HG03439 (cell line): ENCODE measurements around the gene NPVF.

Experiments used
- ATAC-seq: cut with Tn5 transposase; IDR thresholded peaks from one replicate; pipeline ENCODE4 v1.9.1; 2021; ENCODE audit warnings: mild to moderate bottlenecking, moderate library complexity; ENCODE audit not compliant: unreplicated experiment

The NPVF gene

DNA sequence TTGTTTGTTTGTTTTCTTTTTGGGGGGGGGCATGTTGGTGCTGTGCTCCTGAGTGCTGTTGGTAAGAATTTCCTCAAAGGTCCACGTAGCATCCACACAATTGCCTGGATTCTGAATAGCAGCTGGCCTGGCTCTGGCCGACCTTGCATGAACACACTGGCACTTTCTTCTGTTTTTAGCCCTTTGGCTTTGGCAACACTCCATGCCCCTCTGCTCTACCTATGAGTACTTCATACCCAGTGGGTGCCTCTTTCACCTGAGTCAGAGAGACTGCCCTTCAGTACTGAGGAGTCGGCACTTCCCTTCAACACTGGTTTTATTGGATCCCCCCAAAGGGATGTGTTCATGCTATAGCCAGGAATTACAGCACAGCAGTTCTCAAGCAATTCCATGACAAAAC is 7.2 kb upstream of the NPVF start:
- no peak for ATAC-seq

DNA sequence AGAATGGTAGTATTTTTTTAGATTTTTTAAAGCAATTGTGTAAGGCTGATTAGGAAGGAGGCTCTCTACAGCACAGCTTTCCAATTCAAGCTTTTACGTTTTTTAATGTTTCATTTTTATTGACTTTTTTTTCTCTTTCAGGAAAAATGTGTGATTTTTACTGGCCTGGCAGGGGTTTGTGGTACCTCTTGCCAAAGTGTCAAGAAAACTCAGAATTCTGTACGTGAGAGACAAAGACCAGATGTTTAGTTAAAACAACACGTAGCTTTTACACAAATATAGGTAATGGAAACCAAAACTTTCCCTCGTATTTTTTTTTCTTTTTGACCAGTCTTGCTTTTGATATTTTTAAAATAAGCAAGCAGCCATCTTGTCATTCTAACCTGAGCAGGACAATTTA is 6.0 kb upstream of the NPVF start:
- ATAC-seq, result no peak

DNA sequence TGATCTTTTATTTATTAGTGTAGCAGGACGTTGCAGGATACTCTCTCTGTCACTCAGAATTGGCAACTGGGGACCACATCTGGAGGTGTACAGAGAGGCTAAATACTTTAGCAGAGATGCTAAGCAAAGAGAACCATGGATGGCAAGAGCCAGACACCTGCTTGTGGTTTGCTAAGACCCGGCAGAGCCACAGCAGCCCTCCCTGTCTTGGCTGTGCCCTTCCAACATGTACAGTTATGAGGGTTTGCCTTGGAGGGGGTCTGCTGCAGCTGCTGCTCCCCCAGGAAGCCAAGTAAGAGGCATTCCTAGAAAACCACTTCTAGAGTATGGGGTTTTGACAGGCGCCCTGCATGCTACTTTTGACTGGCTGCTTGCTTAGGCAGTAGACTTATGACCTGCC is 5.1 kb downstream of the NPVF start:
- no peak for ATAC-seq

DNA sequence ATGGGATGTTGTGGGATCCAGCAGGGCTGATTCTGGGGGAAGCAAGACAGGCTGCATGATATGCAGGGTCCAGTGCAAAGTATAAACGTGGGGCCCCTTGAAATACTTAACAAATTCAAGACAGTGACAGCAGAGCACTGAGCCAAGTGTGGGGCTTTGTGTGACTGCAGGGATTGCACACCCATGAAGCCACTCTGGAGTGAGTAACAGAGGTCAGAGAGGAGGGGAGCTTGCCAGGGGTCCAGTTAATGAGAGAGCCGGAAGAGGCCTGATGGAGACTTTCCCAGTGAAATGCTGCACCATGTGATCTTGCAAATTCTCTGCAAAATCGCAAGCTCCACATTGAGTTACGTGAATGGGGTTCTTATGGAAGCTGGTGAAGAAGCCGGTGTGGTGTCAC is 5.6 kb downstream of the NPVF start:
- no peak for ATAC-seq

DNA sequence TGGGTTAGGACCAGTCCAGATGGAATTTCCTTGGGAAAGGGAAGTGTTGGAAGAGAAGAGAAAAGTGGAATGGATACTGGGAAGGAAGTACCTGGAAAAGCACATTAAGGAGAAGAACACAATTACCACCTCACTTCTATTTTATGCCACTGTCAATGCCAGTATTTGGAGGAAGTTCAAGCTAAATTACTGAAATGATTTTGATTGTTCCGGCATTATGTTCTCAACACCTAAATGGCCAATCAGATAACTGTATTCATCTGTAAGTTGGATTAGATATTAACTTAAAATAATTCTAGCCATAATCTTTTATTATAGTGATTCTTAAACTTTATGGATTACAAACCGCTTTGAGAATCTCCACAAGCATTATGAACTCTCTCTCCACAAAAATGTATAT is 7.3 kb downstream of the NPVF start:
- ATAC-seq, result no peak

DNA sequence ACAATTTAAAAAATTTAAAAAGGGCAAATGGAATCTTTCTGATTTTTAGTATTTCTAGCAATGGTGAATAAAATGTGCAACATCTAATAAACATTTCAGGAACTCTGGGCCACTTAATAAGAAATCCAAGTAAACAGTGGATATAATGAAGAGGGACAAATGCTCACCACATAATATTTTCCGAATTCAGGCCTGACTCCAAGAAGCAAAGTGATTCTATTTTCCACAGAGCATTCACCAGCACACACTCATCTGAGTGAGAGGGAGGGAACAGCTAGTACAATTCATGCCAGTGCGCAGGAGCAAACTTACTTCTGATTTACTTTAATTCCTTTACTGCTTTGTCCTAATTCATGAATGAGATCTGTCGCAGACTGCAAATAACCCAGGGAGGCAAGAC is 10.1 kb downstream of the NPVF start:
- ATAC-seq, result no peak

DNA sequence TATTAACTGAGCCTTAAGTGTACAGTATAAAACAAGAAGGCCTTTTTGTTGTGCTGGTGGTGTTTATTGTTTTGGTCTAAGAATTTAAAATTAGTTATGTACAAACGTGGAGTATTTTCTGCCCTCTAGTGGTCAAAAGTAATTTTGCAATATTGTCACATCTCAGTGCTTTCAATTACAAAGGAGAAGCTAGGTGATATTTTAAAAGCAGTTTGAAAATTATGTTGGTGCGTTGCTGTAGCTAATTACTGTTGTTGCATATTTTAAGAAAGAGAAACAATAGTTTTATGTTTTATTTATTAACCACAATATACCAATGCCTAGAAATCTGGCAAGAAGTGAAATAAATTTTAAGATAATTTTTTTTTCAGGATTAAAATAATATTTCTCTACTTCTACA is 11.4 kb downstream of the NPVF start:
- ATAC-seq, result no peak

DNA sequence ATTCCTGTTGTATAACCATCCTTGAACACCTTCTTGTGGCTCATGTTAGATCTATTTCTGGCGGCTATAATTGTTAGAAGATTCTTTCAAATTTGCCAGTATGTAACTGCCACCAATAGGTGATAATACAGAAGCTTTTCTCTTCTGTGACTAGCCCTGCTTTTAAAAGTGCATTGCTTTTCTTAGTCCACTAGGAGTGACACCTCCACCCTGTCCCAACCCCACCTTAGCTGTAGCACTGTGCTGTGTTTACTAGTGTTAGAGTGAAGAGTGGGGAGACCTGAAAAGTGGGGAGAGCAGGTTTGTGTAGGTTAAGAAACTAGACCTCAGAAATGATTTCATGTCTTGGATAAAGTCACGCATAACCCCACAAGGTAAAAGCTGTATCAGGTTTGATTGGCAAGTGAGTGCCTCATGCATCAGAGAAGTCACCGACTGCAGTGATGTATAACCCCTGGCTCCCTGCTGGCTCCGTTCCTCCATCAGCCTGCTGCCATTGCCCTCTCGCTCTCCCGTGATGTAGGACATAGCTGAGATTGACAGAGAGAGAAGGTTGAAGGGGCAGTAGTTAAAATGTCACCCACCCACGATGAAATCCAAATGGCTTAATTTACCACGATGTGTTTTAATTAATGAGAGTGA is 12.5 kb downstream of the NPVF start:
- no peak for ATAC-seq

DNA sequence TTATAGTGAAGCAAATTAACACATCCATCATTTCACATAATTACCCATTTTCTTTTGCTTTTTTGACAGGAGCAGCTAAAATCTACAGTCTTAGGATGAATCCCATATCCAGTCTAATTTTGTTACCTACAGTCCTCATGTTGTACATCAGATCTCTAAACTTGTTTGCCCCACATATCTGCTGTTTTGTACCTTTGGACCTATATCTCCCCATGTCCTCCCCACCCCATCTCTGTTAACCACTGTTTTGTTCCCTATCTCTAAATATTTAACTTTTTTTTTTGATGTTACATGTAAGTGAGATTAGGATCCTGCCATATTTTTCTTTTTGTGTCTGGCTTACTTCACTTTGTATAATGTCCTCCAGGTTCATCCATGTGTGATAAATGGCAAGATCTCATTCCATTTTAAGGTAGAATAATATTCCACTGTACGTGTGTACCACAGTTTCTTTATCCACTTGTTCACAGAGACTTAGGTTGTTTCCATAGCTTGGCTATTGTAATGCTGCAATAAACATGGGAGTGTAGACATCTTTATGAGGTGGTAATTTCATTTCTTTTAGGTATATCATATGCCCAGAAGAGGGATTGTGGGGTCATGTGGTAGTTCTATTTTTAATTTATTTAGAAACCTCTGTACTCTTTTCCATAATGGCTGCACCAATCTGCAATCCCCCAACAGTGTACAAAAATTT is 19.6 kb downstream of the NPVF start:
- ATAC-seq, result no peak

DNA sequence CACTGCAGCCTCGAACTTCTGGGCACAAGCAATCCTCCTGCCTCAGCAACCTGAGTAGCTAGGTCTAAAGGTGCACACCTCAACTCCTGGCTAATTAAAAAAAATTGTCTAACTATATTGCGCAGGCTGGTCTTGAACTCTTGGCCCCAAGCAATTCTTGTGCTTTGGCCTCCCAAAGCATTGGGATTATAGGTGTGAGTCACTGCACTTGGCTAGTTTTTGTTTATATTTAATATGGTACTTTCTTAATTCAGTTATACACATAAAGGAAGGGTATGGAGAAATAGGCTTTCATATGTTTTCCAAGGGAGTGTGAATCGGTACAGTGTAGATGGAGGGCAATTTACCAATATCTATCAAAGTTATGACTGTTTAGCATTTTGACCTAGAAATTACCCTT is 20.4 kb downstream of the NPVF start:
- no peak for ATAC-seq

DNA sequence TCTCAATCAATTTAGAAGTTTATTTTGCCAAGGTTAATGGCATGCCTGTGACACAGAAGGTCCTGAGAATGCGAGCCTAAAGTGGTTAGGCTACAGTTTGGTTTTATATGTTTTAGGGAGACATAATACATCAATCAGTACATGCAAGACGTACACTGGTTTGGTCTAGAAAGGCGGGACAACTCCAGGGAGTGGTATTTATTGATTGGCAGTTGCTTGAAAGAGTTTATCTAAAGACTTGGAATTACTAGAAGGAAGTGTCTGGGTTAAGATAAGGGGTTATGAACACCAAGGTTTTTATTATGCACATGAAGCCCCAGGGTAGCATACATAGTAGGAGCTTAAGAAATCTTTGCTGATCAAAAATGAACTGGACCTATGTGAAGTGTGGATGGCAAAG is 21.5 kb downstream of the NPVF start:
- ATAC-seq, result no peak

DNA sequence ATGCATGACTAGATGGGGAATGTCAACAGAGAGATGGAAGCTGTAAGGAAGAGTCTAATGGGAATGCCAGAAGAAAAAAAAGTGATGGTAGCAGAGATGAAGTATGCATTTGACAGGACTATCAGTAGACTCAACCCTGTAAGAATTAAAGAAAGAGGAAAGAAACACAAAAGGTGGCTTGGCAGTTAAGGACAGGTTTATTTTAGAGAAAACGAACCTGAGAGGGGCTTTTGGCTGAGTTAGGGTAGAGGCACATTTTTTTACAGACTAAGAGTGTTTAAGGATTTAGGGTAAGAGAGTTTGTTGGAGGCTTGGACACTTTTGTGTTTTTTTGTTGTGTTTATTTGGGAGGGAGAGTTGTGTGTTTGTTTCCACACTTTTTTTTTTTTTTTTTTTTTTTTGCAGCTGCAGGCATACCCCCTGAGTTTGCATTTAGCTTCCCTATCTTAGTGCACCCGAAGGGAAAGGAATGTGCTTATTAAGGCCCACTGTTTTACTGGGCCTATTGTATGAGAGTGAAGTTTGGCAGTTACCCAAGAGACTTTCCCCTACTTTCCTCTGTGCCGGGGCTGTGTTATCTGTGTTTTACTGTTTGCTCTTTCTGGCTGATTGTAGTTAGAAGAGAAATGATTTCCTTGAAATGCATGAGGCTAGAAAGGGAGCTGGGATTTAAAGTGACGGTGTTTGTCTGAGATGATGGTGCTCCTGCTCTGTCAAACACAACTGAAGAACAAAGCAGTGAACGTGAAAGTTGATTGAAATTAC is 32.0 kb downstream of the NPVF start:
- ATAC-seq, result no peak

DNA sequence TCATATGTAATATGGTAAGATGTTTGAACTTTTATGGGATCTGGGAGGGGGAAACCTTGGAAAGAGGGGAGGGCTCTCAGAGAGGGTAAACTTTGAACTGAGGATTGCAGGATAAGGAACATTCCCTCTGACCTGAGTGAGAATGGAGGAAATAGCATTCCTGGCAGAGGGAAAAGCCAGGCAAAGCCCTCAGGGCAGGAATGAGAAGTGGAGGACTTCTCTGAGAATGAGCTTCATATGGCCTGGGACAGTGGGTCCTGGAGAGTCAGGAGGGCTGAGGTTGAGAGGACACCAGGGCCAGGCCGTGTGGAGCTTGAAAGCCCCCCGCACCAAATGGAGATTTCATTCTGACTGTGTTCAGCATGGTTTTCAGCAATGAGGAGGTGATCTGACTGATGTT is 34.2 kb downstream of the NPVF start:
- ATAC-seq, result no peak

DNA sequence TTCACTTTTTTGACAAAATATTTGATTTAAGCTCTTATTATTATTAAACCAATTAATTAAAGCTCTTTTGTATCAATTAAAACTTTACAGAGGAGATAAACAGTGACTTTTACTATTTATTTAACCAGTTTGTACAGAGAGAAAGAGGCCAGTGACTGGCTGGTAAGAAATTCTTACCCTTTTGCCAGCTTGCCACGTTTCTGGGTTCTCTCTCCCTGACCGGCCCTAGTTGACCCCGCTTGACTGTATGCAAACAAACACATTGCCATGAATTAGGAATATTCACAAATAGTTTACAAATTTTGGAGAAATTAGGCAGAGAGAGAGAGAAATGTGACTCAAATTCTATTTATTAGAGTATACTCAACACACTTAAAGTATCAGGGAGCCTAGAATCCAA is 36.2 kb downstream of the NPVF start:
- ATAC-seq, result no peak

DNA sequence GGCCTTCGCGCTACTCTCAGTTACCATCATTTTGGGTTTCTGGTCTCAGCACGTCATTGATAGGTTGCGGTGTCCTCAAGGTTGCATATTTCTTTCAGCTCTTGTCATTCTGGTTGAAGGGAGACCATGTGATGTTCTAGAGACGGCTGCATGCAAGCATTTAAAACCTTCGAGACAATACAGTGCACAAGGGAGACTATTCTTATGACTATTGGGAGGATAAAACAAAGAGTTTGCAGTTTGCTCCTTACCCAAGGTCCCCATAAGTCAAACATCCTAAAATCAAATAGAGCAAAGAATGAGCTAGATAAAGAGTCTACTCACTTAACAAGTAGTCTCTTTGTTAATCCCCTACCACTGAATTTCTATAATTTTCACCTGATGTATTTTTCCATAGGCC is 39.1 kb downstream of the NPVF start:
- no peak for ATAC-seq

DNA sequence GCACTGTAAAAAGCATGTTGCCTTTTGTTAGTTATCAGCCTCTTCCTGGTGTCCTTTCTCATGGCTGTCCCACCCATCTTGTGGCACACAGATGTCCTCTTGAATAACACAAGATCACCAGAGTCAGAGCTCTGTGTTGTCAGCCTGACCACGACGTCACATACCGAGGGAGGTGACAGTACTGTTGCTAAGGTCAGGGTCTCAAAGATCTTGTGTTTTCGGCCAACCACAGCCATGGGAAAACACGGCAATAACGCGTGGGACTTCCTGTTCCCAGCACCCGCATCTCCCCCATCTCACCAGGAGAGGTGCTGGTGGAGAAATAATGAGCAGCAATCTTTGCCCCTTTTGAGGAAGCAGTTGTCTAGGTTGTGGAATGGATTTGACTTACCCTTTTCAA is 40.4 kb downstream of the NPVF start:
- no peak for ATAC-seq

DNA sequence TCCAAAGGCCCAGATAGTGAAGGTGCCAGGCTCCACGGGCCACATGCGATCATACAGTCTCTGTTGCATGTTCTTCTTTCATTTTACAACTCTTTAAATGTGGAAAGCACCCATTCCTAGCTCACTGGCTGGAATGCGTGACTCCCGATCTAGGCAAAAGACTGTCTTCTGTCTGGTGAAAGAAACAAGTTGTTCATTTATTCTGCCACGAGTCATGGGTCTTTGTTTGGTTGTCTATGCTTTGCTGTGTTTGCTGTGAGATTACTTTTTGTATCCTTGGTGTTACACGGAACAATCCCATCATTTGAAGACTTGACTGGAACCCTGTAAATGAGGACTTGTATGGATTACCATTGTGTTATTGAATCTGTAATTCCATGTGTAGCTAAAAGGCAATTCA is 41.9 kb downstream of the NPVF start:
- no peak for ATAC-seq

DNA sequence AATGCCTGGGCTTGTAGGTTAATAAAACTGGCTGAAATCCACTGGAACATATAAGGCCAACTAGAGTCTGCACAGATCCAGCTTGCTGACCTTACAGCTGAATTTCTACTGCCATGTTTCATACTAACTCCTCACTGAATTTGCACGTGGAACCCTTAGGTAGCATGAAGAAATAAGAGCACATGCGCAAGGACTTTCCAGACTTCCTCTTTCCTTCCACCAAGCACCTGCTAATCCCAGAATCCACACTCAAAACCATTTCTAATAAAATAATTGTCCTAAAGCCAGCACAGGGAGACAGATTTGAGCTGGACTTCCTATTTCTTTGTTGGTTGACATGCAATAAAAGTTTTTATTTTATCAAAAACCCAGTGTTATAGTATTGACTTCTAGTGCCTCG is 46.8 kb downstream of the NPVF start:
- no peak for ATAC-seq

DNA sequence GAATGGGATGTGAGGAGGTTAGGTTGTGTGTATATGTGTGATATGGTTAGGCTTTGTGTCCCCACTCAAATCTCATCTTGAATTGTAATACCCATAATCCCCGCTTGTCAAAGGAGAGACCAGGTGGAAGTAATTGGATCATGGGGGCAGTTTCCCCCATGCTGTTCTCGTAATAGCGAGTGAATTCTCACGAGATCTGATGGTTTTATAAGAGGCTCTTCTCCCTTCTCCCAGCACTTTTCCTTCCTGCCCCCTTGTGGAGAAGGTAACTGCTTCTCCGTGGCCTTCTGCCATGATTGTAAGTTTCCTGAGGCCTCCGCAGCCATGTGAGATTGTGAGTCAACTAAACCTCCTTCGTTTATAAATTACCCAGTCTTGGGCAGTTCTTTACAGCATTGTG is 47.3 kb downstream of the NPVF start:
- no peak for ATAC-seq

DNA sequence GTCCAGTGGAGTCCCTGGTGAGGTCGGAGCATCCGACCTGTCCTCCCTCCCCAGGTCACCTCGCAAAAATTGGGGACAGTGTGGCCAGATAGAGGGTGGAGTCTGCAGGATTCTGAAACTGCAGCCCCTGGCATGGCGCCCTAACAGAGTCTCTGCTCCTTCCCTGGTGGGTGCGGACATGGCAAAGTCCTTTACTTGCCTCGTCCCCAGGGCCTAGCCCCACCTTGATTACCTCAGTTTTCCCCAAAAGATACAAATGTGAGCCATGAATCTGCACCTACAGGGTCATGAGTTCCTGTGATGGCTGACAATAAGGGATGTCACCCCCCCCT is 47.7 kb downstream of the NPVF start:
- ATAC-seq, result no peak

DNA sequence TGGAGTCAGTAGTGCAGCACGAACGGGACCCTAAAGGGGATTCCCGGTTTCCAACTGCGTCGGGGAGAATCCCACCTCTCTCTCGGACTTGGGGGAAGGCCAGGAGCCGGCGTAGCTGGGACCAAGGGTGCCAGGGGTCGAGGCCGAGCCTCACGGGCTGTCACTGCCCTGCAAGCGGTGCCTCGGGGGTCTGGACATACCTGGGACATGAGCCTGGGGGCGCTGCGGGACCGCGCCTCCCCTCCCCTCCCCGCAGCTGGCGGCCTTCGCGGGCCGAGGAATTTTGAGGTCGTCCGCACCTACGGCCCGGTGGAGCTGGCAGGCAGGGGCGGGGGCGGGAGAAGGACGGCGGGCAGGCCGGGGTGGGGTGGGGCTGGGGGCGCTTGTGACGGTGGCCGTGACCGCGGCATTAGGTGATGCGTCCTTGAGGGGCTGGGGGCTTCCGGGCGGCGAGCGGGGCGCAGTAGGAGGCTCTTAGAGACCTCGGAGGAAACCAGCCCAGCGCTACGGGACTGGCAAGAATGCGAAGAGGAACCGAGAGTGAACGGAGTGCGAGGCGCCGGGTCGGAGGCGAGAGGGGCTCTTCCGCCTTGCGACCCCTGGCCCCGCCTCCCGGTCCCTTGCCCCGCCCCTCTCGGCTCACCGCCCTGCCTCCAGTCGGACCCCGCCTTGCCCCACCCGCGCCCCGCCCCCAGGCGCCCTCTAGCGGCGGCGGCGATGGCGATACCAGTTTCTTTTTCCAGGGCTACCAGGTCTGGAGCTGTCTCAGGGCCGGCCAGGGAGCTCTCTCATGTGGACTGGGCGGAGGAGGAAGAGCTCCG is 48.3 kb downstream of the NPVF start:
- ATAC-seq, result peak; percentile 97

DNA sequence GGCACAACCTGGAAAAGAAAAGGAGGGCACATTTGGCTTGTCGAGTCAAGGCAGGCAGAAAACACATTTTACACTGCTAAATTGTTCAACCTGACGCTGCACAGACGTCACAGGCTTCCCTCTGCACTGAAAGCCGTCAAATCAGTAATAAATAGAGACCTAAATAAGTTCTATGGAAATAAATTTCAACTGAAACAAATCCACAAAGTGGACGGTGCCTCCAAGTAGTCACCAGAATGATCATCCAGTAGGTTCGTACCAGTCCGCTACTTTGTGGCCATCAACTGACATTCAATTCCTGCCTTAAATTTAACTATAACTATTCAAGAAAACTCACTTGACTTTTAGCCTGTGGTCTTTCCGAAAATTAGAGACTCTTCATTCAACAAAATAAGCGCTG is 49.0 kb downstream of the NPVF start:
- ATAC-seq, result no peak
